Measurements from ENCODE around the gene COL4A1. TPM values are rescaled to one million over a fixed set of nuclear protein-coding genes. Genes with fewer than 3 reads are reported as not detected.

Gene COL4A1
- total RNA-seq, 3 donors from 2014 or later, result 118 to 1,008 (median 370) TPM

DNA sequence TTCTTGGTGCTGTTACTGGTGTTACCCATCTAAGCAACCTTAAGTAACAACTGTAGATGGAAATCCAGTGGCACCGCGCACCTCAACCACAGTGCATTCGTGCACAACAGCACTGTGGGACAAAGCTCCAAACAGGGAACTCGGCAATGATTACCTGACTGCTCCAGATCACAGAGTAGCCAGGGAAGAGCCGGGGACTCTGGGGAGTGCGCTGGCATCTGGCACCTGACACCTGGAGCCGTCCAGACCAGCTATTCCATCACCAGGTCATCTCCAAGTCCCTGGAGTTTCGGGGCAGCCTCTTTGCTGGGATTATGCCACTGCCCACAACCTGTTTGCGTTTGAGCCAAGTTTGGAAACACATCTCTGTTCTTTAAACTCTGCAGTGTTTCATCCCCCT, 62.0 kb downstream of the COL4A1 start:
- Histone ChIP-seq H3K27ac (peak overlapping the region; percentile 42 to 77), H3K9me3 (no peaks in the 10 kb centered on the region), H3K36me3 (no peaks in the 10 kb centered on the region), H3K27me3 (no peaks in the 10 kb centered on the region), H3K4me1 (peaks cover 0 to 7% of the 10 kb centered on the region in 2 donors), H3K4me3 (no peak overlapping the region)
- no peak for DNase-seq (ENCODE audit: low spot score in 2 of 2)
- intact Hi-C loops (cut with DNase I; ENCODE audit: low total_unique reads), result no loop called here
- TF ChIP-seq POLR2A (IDR thresholded peaks at IDR 0.05) (no peak), POLR2AphosphoS5 (IDR thresholded peaks at IDR 0.05) (no peak)
- TF ChIP-seq, protein P1, sequence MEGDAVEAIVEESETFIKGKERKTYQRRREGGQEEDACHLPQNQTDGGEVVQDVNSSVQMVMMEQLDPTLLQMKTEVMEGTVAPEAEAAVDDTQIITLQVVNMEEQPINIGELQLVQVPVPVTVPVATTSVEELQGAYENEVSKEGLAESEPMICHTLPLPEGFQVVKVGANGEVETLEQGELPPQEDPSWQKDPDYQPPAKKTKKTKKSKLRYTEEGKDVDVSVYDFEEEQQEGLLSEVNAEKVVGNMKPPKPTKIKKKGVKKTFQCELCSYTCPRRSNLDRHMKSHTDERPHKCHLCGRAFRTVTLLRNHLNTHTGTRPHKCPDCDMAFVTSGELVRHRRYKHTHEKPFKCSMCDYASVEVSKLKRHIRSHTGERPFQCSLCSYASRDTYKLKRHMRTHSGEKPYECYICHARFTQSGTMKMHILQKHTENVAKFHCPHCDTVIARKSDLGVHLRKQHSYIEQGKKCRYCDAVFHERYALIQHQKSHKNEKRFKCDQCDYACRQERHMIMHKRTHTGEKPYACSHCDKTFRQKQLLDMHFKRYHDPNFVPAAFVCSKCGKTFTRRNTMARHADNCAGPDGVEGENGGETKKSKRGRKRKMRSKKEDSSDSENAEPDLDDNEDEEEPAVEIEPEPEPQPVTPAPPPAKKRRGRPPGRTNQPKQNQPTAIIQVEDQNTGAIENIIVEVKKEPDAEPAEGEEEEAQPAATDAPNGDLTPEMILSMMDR (IDR thresholded peaks at IDR 0.05), result no peak

- TF ChIP-seq, protein P1 (IDR thresholded peaks at IDR 0.05), result no peak
- no peak for TF ChIP-seq POLR2A (IDR thresholded peaks at IDR 0.05)
- TF ChIP-seq POLR2AphosphoS5 (IDR thresholded peaks at IDR 0.05), result no peak
- Histone ChIP-seq H3K4me1 (peaks cover 0 to 7% of the 10 kb centered on the region in 2 donors), H3K4me3 (no peak overlapping the region), H3K27ac (peak overlapping the region; percentile 42 to 77), H3K36me3 (no peaks in the 10 kb centered on the region), H3K9me3 (no peaks in the 10 kb centered on the region), H3K27me3 (no peaks in the 10 kb centered on the region)
- DNase-seq (ENCODE audit: low spot score in 2 of 2), result no peak
- intact Hi-C loops (cut with DNase I; ENCODE audit: low total_unique reads), result no loop called here
Measured at GRCh38 chr13:110244071-110244830, 62.7 kb downstream of the COL4A1 start.

- H3K27ac ChIP-seq, result no peak overlapping the region
- no peaks in the 10 kb centered on the region for H3K27me3 ChIP-seq
- H3K4me3 ChIP-seq, result no peak overlapping the region
- no peaks in the 10 kb centered on the region for H3K9me3 ChIP-seq
- no peak for DNase-seq (ENCODE audit: low spot score in 2 of 2)
- no peaks in the 10 kb centered on the region for H3K4me1 ChIP-seq
- H3K36me3 ChIP-seq, result no peaks in the 10 kb centered on the region
- TF ChIP-seq POLR2AphosphoS5 (IDR thresholded peaks at IDR 0.05) (no peak), POLR2A (IDR thresholded peaks at IDR 0.05) (no peak)
- intact Hi-C loops (cut with DNase I; ENCODE audit: low total_unique reads), result no loop called here
Measured at GRCh38 chr13:110242615-110243014, 64.3 kb downstream of the COL4A1 start.

DNA sequence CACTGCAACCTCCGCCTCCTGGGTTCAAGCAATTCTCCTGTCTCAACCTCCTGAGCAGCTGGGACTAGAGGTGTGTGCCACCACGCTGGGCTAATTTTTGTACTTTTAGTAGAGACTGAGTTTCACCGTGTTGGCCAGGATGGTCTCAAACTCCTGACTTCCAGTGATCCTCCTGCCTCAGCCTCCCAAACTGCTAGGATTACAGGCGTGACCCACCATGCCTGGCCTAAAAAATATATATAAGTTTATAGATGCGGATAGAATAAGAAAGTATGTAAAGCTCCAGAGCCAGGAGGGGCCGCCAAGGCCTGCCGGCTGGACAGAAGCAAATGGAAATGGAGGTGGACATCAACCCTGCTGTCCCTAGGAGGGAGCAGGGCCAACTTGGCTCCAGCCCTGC, 66.0 kb downstream of the COL4A1 start:
- intact Hi-C loops (cut with DNase I; ENCODE audit: low total_unique reads), result no loop called here
- no peaks in the 10 kb centered on the region for H3K4me1 ChIP-seq
- no peak overlapping the region for H3K4me3 ChIP-seq
- H3K27me3 ChIP-seq, result no peaks in the 10 kb centered on the region
- no peak overlapping the region for H3K27ac ChIP-seq
- no peak for TF ChIP-seq POLR2A (IDR thresholded peaks at IDR 0.05)
- no peak for TF ChIP-seq POLR2AphosphoS5 (IDR thresholded peaks at IDR 0.05)
- TF ChIP-seq, protein P1 (IDR thresholded peaks at IDR 0.05), result no peak
- no peak for DNase-seq (ENCODE audit: low spot score in 2 of 2)
- no peaks in the 10 kb centered on the region for H3K9me3 ChIP-seq
- no peaks in the 10 kb centered on the region for H3K36me3 ChIP-seq

DNA sequence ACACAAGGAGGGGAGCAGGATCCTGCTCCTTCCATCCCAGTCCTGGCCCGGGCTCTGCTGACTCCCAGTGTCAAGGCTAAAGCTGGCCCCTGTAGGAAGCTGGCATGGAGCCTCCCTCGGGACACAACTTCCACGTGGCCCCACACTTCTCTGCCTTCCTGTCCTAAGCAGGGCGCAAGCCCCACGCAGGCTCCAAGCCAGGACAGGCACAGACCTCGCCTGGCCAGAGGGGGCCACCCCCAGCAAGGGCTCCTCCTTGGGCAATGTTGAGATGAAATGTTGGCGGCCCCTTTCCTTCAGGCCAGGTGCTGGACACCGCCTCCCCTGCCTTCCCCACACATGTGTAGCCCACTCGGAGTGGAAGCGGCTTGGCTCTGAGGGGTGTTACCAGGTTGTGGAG, 66.6 kb downstream of the COL4A1 start:
- Histone ChIP-seq H3K27me3 (no peaks in the 10 kb centered on the region), H3K4me3 (no peak overlapping the region), H3K4me1 (no peaks in the 10 kb centered on the region), H3K9me3 (no peaks in the 10 kb centered on the region), H3K36me3 (no peaks in the 10 kb centered on the region), H3K27ac (no peak overlapping the region)
- intact Hi-C loops (cut with DNase I; ENCODE audit: low total_unique reads), result no loop called here
- TF ChIP-seq POLR2AphosphoS5 (IDR thresholded peaks at IDR 0.05) (no peak), POLR2A (IDR thresholded peaks at IDR 0.05) (no peak)
- TF ChIP-seq, protein P1 (IDR thresholded peaks at IDR 0.05), result no peak
- DNase-seq (ENCODE audit: low spot score in 2 of 2), result no peak
